ENCODE measurements around the gene TMEM18. TPM values are rescaled to one million over a fixed set of nuclear protein-coding genes. Genes with fewer than 3 reads are reported as not detected.

TMEM18 gene
- total and polyA plus RNA-seq, 9 of the 15 experiments (the other 6 are each of a cell fraction or from before 2014, with no cell fraction given) = 12.8 to 55.9 (median 21.8) TPM

- H3K4me3 ChIP-seq = no peak overlapping the region
- no peaks in the 10 kb centered on the region for H4K20me1 ChIP-seq (replicated peaks; ENCODE audit: control insufficient read depth, insufficient read depth, low read length)
- H3K9me3 ChIP-seq (replicated peaks; ENCODE audit: control insufficient read depth, insufficient read depth, low read depth, low read length) = no peaks in the 10 kb centered on the region
- H3K9me1 ChIP-seq (ENCODE audit: control insufficient read depth, insufficient read depth, low read length) = no peaks in the 10 kb centered on the region
- no TSS peak for BruUV-seq (replicated peaks)
- TF ChIP-seq CBX5 (IDR thresholded peaks at IDR 0.05; ENCODE audit: borderline replicate concordance, low read depth) = no peak
- no peak for TF ChIP-seq TFAM (CRISPR knock-in tag; conservative IDR thresholded peaks at IDR 0.05)
- no peak for TF ChIP-seq ESRRA (IDR thresholded peaks at IDR 0.05; ENCODE audit: borderline replicate concordance, low read depth)
- no peak for TF ChIP-seq MYBL2 (IDR thresholded peaks at IDR 0.05; ENCODE audit: low read depth)
- no peak for TF ChIP-seq MYBL2 (CRISPR knock-in tag; IDR thresholded peaks at IDR 0.05; ENCODE audit: borderline replicate concordance)
- TF ChIP-seq STAG1 (CRISPR knock-in tag; IDR thresholded peaks at IDR 0.05; ENCODE audit: borderline replicate concordance) = no peak
- TF ChIP-seq ELF2 (CRISPR knock-in tag; IDR thresholded peaks at IDR 0.05) = no peak
- TF ChIP-seq ZFPM2 (CRISPR knock-in tag; IDR thresholded peaks at IDR 0.05) = no peak
- TF ChIP-seq, protein P1, sequence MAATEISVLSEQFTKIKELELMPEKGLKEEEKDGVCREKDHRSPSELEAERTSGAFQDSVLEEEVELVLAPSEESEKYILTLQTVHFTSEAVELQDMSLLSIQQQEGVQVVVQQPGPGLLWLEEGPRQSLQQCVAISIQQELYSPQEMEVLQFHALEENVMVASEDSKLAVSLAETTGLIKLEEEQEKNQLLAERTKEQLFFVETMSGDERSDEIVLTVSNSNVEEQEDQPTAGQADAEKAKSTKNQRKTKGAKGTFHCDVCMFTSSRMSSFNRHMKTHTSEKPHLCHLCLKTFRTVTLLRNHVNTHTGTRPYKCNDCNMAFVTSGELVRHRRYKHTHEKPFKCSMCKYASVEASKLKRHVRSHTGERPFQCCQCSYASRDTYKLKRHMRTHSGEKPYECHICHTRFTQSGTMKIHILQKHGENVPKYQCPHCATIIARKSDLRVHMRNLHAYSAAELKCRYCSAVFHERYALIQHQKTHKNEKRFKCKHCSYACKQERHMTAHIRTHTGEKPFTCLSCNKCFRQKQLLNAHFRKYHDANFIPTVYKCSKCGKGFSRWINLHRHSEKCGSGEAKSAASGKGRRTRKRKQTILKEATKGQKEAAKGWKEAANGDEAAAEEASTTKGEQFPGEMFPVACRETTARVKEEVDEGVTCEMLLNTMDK (IDR thresholded peaks at IDR 0.05; ENCODE audit: borderline replicate concordance, insufficient read depth, low read depth, low read length, poor library complexity, severe bottlenecking) = no peak
- TF ChIP-seq ZFP91 (CRISPR knock-in tag; IDR thresholded peaks at IDR 0.05) = no peak
- TF ChIP-seq ZNF408 (CRISPR knock-in tag; IDR thresholded peaks at IDR 0.05; ENCODE audit: low read depth) = no peak
- TF ChIP-seq, protein P2, sequence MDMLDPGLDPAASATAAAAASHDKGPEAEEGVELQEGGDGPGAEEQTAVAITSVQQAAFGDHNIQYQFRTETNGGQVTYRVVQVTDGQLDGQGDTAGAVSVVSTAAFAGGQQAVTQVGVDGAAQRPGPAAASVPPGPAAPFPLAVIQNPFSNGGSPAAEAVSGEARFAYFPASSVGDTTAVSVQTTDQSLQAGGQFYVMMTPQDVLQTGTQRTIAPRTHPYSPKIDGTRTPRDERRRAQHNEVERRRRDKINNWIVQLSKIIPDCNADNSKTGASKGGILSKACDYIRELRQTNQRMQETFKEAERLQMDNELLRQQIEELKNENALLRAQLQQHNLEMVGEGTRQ (CRISPR knock-in tag; IDR thresholded peaks at IDR 0.05) = no peak
- no peak for TF ChIP-seq COPS2 (conservative IDR thresholded peaks at IDR 0.05)
- no peak for TF ChIP-seq KDM4B (IDR thresholded peaks at IDR 0.05; ENCODE audit: borderline replicate concordance in 2 of 2, low read depth in 1 of 2)
- no peak for TF ChIP-seq MEF2D (tag; conservative IDR thresholded peaks at IDR 0.05; ENCODE audit: low read depth)
- H3K27me3 ChIP-seq (ENCODE audit: control insufficient read depth in 2 of 2, insufficient read depth in 2 of 2, low read length in 2 of 2) = peaks cover 13 to 15% of the 10 kb centered on the region in 2 experiments
- intact Hi-C loops (cut with micrococcal nuclease) = no loop called here
- ChIA-PET POLR2A (no interaction called here), CTCF (ENCODE audit: low intra/inter-chr PET ratio) (no interaction called here)
- H3K36me3 ChIP-seq (ENCODE audit: control insufficient read depth, insufficient read depth, low read length) = no peaks in the 10 kb centered on the region
- no peaks in the 10 kb centered on the region for H3K79me2 ChIP-seq (ENCODE audit: control insufficient read depth, insufficient read depth, low read length)
- in situ Hi-C loops (cut with MboI) = no loop called here
- H3K4me1 ChIP-seq (replicated peaks in 1 of 2; ENCODE audit: control insufficient read depth in 2 of 2, insufficient read depth in 2 of 2, low read length in 2 of 2) = peaks cover 5 to 9% of the 10 kb centered on the region in 2 experiments; a peak in 2 of 5 replicates
- H3K4me2 ChIP-seq (ENCODE audit: insufficient read depth, low read length) = no peak overlapping the region
- DNase-seq (ENCODE audit: extremely low read depth in 1 of 4, low spot score in 3 of 4) (no peak), ATAC-seq (no peak), FAIRE-seq (no peak)
- no peak overlapping the region for H3K9ac ChIP-seq (ENCODE audit: insufficient read depth in 1 of 2, low read depth in 2 of 2, low read length in 2 of 2)
- H3K27ac ChIP-seq (ENCODE audit: extremely low read depth, low read depth, low read length) = no peak overlapping the region
- 18% methylated on average over 5 of the region's 5 CpGs for WGBS (ENCODE audit: insufficient coverage, low coverage, missing lambda C conversion rate)
- H2AFZ ChIP-seq (ENCODE audit: low read depth, low read length) = no peak overlapping the region
Measured at GRCh38 chr2:696463-696862, 19.3 kb upstream of the TMEM18 start.

All from K562 (cell line).